ENCODE data around the gene APOL5. TPM values are rescaled to one million over a fixed set of nuclear protein-coding genes. Genes with fewer than 3 reads are reported as not detected.
A peak's percentile ranks its signal among the peaks of the same experiment; 100 is the strongest.

The APOL5 gene
- total RNA-seq, 3 donors from 2014 or later = not detected

DNA sequence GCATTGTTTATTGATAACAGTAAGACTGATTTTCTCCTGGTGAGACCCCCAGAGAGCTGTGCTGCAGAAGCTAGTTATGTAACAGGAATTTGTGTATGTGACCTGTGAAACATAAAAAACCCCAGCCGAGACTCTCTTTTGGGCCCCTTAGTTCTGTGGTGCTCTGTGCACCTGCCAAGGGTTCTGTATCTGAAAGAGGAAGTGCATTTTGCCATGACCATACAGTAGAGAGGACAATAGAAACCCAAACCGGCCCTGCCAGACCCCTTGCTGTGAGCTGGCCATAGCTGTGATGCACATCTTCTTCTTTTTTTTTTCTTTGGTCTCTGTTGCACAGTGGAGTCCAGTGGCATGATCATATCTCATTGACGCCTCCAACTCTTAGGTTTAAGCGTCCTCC lies 31.4 kb upstream of the APOL5 start:
- Histone ChIP-seq H3K27ac (no peak overlapping the region), H3K4me1 (no peaks in the 10 kb centered on the region), H3K9me3 (peaks cover 0 to 4% of the 10 kb centered on the region in 2 donors), H3K4me3 (no peak overlapping the region), H3K36me3 (no peaks in the 10 kb centered on the region), H3K27me3 (no peaks in the 10 kb centered on the region)
- intact Hi-C loops (cut with DNase I; ENCODE audit: low total_unique reads) = no loop called here
- no peak for DNase-seq (ENCODE audit: low spot score in 2 of 2)
- TF ChIP-seq POLR2AphosphoS5 (IDR thresholded peaks at IDR 0.05) (no peak), POLR2A (IDR thresholded peaks at IDR 0.05) (no peak)
- TF ChIP-seq, protein P1, sequence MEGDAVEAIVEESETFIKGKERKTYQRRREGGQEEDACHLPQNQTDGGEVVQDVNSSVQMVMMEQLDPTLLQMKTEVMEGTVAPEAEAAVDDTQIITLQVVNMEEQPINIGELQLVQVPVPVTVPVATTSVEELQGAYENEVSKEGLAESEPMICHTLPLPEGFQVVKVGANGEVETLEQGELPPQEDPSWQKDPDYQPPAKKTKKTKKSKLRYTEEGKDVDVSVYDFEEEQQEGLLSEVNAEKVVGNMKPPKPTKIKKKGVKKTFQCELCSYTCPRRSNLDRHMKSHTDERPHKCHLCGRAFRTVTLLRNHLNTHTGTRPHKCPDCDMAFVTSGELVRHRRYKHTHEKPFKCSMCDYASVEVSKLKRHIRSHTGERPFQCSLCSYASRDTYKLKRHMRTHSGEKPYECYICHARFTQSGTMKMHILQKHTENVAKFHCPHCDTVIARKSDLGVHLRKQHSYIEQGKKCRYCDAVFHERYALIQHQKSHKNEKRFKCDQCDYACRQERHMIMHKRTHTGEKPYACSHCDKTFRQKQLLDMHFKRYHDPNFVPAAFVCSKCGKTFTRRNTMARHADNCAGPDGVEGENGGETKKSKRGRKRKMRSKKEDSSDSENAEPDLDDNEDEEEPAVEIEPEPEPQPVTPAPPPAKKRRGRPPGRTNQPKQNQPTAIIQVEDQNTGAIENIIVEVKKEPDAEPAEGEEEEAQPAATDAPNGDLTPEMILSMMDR (IDR thresholded peaks at IDR 0.05) = no peak

DNA sequence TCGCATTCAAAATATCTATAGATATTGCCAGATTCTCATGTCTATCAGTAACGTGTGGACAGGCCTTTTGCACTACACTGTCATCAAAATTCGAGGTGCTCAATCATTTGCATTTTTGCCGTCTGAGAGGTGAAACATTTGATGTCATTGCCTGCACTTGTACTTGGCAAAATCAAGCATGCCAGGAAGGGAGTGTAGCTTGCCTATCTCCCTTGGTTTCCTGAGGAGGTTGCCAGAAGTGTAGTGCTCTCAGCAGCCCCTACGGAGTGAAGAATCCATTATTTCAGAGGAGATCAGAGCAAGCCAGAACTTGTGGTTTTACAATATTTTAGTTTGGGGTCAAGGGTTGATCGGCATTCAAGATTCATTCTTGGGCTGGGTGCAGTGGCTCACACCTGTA lies 30.2 kb upstream of the APOL5 start:
- H3K9me3 ChIP-seq = no peaks in the 10 kb centered on the region
- no peak overlapping the region for H3K27ac ChIP-seq
- no peaks in the 10 kb centered on the region for H3K27me3 ChIP-seq
- no peaks in the 10 kb centered on the region for H3K36me3 ChIP-seq
- intact Hi-C loops (cut with DNase I; ENCODE audit: low total_unique reads) = no loop called here
- H3K4me1 ChIP-seq = no peaks in the 10 kb centered on the region
- no peak for DNase-seq (ENCODE audit: low spot score in 2 of 2)
- H3K4me3 ChIP-seq = no peak overlapping the region
- TF ChIP-seq POLR2A (IDR thresholded peaks at IDR 0.05) (no peak), POLR2AphosphoS5 (IDR thresholded peaks at IDR 0.05) (no peak)
- TF ChIP-seq, protein P1 (IDR thresholded peaks at IDR 0.05) = no peak

DNA sequence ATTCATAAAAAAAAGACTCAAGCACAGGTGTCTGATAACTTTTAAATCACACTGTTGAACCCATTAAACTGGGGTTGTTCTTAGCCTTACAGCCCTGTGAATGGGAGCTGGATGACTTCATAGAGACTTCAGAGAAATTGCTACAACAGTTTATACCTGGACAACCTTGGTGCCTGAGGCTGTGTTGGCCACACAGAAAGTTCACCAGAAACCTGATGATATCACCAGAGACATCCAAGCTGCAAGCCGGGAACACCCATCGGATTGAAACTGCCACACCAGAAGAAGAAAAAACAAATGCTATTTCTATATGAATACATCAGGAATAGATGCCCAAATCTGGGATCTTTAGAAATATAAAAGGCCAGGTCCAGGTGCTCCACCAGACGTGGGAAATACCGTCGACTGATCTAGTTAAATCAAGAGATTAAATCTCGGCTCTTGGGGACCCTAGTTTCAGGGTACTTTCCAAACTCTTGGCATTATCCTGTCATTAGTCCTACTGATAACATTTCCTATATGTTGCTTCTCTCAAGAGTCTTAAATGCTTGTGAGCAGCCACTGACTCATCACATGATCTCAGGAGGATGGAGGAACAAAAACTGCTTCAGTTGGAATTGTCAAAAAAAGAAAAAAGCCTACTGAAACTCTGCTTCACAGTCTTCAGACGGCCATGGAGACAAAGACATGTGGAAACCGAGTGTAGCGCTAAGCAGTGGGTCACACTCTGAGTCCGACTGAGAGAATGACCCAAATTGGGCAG lies 28.6 kb upstream of the APOL5 start:
- Histone ChIP-seq H3K36me3 (no peaks in the 10 kb centered on the region), H3K9me3 (no peaks in the 10 kb centered on the region), H3K27me3 (no peaks in the 10 kb centered on the region), H3K4me1 (no peaks in the 10 kb centered on the region), H3K27ac (no peak overlapping the region), H3K4me3 (no peak overlapping the region)
- intact Hi-C loops (cut with DNase I; ENCODE audit: low total_unique reads) = no loop called here
- TF ChIP-seq, protein P1 (IDR thresholded peaks at IDR 0.05) = no peak
- TF ChIP-seq POLR2AphosphoS5 (IDR thresholded peaks at IDR 0.05) (no peak), POLR2A (IDR thresholded peaks at IDR 0.05) (no peak)
- peak in 1 of 2 donors; percentile 55 for DNase-seq (ENCODE audit: low spot score in 2 of 2)

DNA sequence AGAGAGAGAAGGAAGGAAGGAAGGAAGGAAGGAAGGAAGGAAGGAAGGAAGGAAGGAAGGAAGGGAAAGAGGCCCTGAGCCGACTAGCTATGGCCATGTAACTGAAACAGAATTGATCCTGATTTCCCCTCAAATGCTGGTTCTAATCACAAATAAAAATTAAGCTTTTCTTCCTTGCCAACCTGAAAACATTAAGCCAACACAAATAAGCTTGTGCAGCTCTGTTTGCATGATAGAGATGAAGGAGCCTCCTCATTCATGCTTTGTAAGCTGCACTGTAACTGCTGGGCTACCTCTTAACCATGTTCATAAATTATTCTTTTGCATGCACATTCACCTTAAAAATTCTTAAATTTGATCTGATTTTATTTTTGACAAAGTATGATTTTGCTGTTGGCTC lies 27.7 kb upstream of the APOL5 start:
- H3K4me3 ChIP-seq = no peak overlapping the region
- TF ChIP-seq, protein P1 (IDR thresholded peaks at IDR 0.05) = no peak
- TF ChIP-seq POLR2AphosphoS5 (IDR thresholded peaks at IDR 0.05) = no peak
- TF ChIP-seq POLR2A (IDR thresholded peaks at IDR 0.05) = no peak
- intact Hi-C loops (cut with DNase I; ENCODE audit: low total_unique reads) = no loop called here
- no peak overlapping the region for H3K27ac ChIP-seq
- DNase-seq (ENCODE audit: low spot score in 2 of 2) = no peak
- no peaks in the 10 kb centered on the region for H3K36me3 ChIP-seq
- H3K27me3 ChIP-seq = no peaks in the 10 kb centered on the region
- no peaks in the 10 kb centered on the region for H3K9me3 ChIP-seq
- H3K4me1 ChIP-seq = no peaks in the 10 kb centered on the region

DNA sequence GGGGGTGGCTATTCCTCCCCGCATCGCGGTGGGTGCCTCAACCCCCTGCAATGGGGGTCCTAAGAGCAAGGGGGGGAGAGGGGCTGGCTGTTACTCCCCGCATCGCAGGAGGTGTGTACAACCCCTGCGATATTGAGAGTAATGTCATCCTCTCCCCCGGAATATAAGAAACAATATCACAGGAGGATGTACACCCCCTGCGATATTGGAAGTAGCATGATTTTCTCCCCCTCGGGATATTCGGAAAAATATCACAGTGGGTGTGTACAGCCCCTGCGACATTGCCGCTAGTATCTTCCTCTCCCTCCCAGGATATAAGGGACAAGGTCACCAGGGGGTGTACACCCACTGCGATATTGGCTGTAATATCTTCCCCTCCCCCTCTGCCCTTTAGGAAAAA lies 22.5 kb upstream of the APOL5 start:
- Histone ChIP-seq H3K9me3 (no peaks in the 10 kb centered on the region), H3K36me3 (no peaks in the 10 kb centered on the region), H3K27ac (no peak overlapping the region), H3K27me3 (no peaks in the 10 kb centered on the region), H3K4me1 (no peaks in the 10 kb centered on the region), H3K4me3 (no peak overlapping the region)
- no peak for DNase-seq (ENCODE audit: low spot score in 2 of 2)
- TF ChIP-seq, protein P1 (IDR thresholded peaks at IDR 0.05) = no peak
- TF ChIP-seq POLR2A (IDR thresholded peaks at IDR 0.05) (no peak), POLR2AphosphoS5 (IDR thresholded peaks at IDR 0.05) (no peak)
- intact Hi-C loops (cut with DNase I; ENCODE audit: low total_unique reads) = no loop called here
